HG03460 (cell line): ENCODE measurements around the gene ZNF79.
A peak's percentile ranks its signal among the peaks of the same experiment; 100 is the strongest.

ENCODE experiments used
- ATAC-seq: cut with Tn5 transposase; IDR thresholded peaks from one replicate; pipeline ENCODE4 v1.9.1; 2021; ENCODE audit not compliant: unreplicated experiment

Gene ZNF79

GRCh38 chr9:127423934-127424675 lies at the start of gene ZNF79:
TSS of gene ZNF79 (plus strand) at chr9:127424382. CDS start at chr9:127424788, 406 bp downstream.
- peak; percentile 84 for ATAC-seq

GRCh38 chr9:127380479-127380878 lies 43.7 kb upstream of the ZNF79 start:
- no peak for ATAC-seq

- ATAC-seq, result no peak
Measured at GRCh38 chr9:127382541-127382940, 41.6 kb upstream of the ZNF79 start.

- no peak for ATAC-seq
Measured at GRCh38 chr9:127384016-127384730, 40.0 kb upstream of the ZNF79 start.

- ATAC-seq, result no peak
Measured at GRCh38 chr9:127384901-127385300, 39.3 kb upstream of the ZNF79 start.

GRCh38 chr9:127386249-127386648 lies 37.9 kb upstream of the ZNF79 start:
- no peak for ATAC-seq

- no peak for ATAC-seq
Measured at GRCh38 chr9:127386981-127387380, 37.2 kb upstream of the ZNF79 start.

GRCh38 chr9:127388037-127388855 lies 35.9 kb upstream of the ZNF79 start:
- ATAC-seq, result peak; percentile 80

GRCh38 chr9:127388856-127389238 lies 35.3 kb upstream of the ZNF79 start:
- no peak for ATAC-seq

- no peak for ATAC-seq
Measured at GRCh38 chr9:127389381-127390247, 34.6 kb upstream of the ZNF79 start.

GRCh38 chr9:127390248-127390545 lies 34.0 kb upstream of the ZNF79 start:
- no peak for ATAC-seq

GRCh38 chr9:127390563-127390962 lies 33.6 kb upstream of the ZNF79 start:
- ATAC-seq, result no peak

- ATAC-seq, result no peak
Measured at GRCh38 chr9:127392166-127392565, 32.0 kb upstream of the ZNF79 start.

GRCh38 chr9:127392976-127393375 lies 31.2 kb upstream of the ZNF79 start:
- no peak for ATAC-seq

GRCh38 chr9:127393645-127394044 lies 30.5 kb upstream of the ZNF79 start:
- no peak for ATAC-seq

- no peak for ATAC-seq
Measured at GRCh38 chr9:127395497-127396252, 28.5 kb upstream of the ZNF79 start.

- no peak for ATAC-seq
Measured at GRCh38 chr9:127396253-127396807, 27.9 kb upstream of the ZNF79 start.

- ATAC-seq, result peak; percentile 95
Measured at GRCh38 chr9:127396808-127397645, 27.2 kb upstream of the ZNF79 start, which contains the start of gene SLC2A8. TSS of gene SLC2A8 (plus strand) at chr9:127397169. CDS start at chr9:127397231, 62 bp downstream.
